ENCODE measurements around the gene DLEC1. TPM values are rescaled to one million over a fixed set of nuclear protein-coding genes. Genes with fewer than 3 reads are reported as not detected.

DLEC1 gene
- total RNA-seq, 1 experiment from 2014 or later: not detected

DNA sequence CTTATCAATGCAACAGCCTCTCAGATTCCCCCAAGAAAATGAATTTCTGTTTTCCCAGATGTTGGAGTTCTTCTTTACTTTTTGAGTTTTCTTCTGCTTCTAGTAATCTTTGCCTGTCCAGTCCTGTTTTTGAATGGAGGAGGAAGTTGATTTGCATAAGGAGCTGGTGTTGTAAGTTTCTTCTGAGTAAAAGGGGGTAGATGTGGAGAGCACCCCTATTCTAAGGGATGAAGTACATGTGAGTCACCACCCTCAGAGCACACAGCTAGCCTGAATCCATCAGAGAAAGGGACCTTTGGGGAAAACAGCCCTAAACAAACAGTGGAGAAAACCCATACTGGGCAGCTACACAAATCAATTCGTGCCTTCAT, 63.4 kb downstream of the DLEC1 start:
- H3K4me3 ChIP-seq: no peak overlapping the region
- no peaks in the 10 kb centered on the region for H3K36me3 ChIP-seq
- no peaks in the 10 kb centered on the region for H3K27me3 ChIP-seq
- no peak for DNase-seq
- H3K9me3 ChIP-seq: peaks cover 13% of the 10 kb centered on the region

DNA sequence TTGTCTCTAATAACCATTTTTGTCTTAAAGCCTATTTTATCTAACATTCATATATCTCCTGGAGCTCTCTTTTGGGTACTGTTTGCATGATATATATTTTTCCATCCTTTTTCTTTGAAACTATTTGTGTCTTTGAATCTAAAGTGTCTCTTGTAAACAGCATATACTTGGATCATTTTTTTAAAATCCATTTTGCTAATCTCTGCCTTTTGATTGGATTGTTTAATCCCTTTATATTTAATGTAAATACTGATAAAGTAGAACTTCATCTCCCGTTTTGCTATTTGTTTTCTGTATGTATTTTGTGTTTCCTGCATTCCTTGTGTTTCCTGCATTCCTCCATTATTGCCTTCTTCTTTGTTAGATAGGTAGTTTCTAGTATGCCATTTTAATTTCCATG, 66.5 kb downstream of the DLEC1 start:
- peaks cover 13% of the 10 kb centered on the region for H3K9me3 ChIP-seq
- DNase-seq: no peak
- no peaks in the 10 kb centered on the region for H3K27me3 ChIP-seq
- no peaks in the 10 kb centered on the region for H3K36me3 ChIP-seq
- no peak overlapping the region for H3K4me3 ChIP-seq

DNA sequence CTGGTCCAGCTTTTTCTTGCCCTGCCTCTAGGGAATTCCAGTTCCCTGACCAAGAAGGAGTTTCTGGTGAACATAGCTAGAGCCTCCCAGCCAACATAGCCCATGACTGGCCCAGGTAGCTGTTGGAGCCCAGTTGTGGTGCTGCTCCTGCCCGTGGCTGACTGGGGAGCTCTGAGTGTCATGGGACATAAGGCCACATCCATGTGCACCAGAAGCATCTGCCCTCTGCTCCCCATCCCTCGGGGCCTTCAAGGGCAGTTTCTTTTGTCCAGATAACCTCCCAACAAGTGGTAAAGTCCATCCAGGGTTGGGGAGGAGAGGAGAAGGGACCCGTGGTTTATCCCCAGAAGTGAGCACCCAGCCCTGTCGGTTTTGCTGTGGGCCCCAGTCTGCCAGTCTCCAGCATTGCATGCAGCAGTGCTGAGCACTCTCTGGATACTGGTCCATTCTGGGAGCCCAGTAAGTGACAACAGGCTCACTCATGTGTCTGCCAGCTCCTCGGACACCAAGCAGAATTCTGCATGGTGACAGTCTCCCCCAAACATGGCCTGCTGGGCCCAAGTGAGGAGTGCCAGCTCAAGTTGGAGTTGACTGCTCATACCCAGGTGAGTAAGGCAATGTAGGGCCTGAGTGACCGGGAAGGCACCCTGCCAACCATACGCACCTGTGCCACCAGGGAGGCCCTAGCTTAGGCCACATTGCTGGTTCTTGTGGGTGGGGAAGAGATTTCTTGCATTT, 69.1 kb downstream of the DLEC1 start:
- no peaks in the 10 kb centered on the region for H3K36me3 ChIP-seq
- peaks cover 13% of the 10 kb centered on the region for H3K9me3 ChIP-seq
- no peak overlapping the region for H3K4me3 ChIP-seq
- no peaks in the 10 kb centered on the region for H3K27me3 ChIP-seq
- DNase-seq: no peak

DNA sequence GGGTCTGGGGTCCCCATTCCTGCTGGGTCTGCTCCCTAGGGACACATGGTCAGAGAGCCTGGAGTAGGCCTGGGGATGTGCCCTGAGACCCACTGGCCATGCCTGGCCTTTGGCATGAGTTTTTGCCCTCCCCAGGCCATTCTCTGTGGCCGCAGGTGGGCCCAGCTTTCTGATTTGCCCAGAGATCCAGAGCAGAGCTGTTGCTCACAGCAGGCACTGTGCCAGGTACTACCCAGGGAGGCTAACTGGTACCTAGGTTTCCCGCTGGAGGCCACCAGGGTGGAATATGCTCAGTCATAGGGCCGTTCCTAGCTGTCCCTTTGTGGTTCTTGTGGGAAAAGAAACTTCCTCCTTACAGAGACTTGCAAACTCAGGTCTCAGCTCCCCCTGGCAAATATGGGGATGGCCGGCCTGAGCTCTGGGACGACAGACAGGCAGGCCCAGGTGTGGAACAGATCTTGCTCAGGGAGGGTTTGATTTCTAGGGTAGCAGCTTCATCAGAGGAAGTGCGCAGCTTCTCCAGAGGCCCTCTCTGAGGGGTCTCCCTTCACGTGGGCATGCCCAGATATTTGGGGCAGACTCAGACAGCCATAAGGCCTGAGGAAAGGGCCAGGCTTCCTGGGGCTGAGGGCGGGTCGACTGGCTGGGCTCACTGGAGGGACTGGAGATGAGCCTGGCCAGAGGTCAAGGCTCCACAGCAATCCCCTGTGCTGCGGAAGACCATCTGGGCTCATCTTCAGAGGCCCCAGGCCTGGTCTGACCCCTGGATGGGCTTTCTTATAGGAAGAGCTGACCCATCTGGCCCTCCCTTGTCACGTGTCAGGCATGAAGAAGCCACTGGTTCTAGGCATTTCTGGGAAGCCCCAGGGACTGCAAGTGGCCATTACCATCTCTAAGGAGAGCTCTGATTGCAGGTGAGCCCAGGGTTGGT, 69.9 kb downstream of the DLEC1 start:
- no peak overlapping the region for H3K4me3 ChIP-seq
- H3K36me3 ChIP-seq: no peaks in the 10 kb centered on the region
- DNase-seq: no peak
- peaks cover 13% of the 10 kb centered on the region for H3K9me3 ChIP-seq
- no peaks in the 10 kb centered on the region for H3K27me3 ChIP-seq

DNA sequence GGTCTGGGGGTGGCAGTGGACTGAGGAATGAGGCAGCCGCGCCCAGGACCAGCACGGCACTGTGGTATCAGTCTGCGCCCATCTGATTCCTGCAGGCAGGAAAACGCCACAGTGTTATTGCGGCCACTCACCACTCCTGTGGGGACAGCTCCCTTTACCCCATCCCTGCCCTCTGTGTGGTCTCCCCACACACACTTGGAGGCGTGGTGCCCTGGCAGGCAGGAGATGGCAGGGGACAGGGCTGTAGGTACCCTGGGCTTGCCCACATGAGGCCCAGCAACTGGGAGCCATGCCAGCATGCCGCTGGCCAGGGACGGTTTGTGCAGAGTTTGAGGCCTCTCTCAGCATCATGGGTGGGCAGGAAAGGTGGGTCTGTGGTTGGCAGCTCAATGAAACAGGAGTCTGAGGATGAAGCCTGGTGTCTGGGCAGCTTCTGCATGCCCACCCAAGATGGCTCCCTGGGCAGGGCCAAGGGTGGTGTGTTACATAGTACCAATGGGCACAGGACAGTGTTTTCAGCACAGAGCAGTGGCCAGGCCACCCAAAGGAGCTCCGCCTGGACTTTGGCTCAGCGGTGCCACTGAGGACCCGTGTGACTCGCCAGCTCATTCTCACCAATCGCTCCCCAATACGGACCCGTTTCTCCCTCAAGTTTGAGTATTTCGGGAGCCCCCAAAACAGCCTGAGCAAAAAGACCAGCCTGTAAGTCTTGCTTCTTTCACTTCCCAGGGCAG, 70.7 kb downstream of the DLEC1 start:
- DNase-seq: no peak
- no peaks in the 10 kb centered on the region for H3K27me3 ChIP-seq
- H3K36me3 ChIP-seq: no peaks in the 10 kb centered on the region
- H3K4me3 ChIP-seq: no peak overlapping the region
- H3K9me3 ChIP-seq: peaks cover 10% of the 10 kb centered on the region

DNA sequence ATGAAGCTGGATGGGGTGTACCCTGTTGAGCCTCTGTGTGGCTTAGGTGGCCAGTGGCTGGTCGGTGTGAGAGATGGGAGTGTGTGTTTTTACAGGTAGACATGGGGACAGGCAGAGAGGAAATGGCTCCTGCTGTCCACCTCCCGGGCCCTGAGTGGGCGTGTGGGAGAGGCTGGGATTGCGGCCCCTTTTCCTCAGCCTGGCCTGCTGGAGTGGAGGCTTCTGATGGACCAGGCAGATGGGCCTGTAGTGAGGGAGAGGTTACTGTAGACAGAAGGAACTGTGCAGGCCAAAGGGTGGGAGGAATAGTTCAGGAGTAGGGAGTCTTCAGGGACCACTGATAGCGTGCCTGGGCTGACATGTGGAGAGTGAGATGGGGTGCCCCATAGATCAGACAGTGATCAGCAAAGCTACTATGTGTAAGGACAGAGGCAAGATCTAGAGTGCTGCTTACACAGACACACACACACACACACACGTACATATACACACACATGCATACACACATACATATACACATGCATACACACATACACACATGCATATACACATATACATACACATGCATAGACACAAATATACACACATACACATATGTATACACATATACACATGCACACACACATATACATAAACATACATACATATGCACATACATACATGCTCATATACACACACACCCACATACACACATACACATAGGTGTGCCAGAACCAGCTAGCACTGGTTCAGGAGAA, 71.5 kb downstream of the DLEC1 start:
- peaks cover 5% of the 10 kb centered on the region for H3K9me3 ChIP-seq
- H3K4me3 ChIP-seq: no peak overlapping the region
- H3K36me3 ChIP-seq: no peaks in the 10 kb centered on the region
- DNase-seq: no peak
- no peaks in the 10 kb centered on the region for H3K27me3 ChIP-seq

DNA sequence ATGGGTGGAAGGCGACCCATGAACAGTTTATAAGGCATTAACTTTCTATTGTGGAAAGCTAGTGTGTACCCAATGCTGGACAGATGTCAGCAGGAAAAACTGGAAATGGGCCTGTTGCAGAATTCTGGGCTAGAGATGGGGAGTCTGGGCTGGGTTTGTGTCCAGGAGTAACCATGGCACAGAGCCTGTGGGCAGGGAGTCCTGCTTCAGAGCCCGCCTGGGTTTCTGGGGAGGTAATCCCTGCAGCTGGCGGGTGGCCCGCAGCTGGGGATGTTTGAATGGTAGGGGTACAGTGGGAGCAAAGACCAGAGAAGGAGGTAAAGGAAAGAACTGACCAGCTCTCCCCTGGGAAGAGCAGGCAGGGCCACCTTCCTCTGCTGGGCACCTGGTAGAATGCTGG, 72.2 kb downstream of the DLEC1 start:
- H3K9me3 ChIP-seq: no peaks in the 10 kb centered on the region

DNA sequence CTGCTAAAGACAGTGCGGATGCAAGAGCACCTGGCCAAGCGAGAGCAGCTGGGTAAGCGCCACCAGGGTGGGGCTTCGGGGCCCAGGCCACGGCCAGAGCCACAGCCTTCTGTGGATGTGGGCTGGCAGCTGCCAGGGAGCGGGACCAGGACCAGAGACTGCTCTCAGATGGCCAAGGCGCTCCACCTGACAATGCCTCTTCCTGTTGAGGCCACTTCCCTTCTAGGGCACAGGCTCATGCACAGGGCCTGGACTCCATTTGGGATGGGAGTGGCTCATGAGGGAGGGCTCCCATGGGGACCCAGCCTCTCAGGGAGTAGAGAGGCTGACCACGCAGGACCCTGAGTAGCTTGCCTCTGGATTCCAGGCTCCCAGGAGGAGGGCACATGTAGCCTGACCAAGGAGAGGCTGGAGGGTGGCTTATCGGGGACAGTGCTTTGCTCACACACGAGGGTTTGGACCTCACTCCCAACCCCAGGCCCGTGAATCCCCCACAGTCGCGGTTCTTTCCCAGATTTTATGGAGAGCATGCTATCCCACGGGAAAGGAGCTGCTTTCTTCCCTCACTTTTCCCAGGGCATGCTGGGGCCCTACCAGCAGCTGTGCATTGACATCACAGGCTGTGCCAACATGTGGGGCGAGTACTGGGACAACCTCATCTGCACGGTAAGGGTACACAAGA, 72.8 kb downstream of the DLEC1 start:
- no peak for DNase-seq
- H3K4me3 ChIP-seq: no peak overlapping the region

More for the DNA sequence above, 72.2 kb downstream of the DLEC1 start:
- Histone ChIP-seq H3K4me3 (no peak overlapping the region), H3K27me3 (no peaks in the 10 kb centered on the region), H3K36me3 (no peaks in the 10 kb centered on the region)
- no peak for DNase-seq

DNA sequence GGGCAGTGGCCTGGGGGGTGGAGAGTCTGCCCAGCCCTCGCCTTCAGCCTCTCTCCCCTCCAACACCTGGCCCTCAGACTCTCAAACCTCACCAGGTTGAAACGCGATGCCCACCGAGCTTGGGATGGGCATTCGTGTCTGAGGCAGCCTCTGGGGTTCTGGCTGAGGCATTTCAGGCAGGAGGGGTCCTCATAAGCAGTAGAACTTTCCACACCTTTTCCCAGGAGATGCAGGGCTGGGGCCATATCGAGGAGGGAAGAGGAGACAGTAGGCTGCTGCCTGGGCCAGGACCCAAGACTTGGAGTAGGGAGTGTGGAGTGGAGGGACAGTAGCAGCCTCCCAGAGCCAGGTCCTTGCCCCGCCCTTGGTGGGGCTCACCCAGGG, 73.4 kb downstream of the DLEC1 start:
- H3K36me3 ChIP-seq: no peaks in the 10 kb centered on the region
- H3K27me3 ChIP-seq: no peaks in the 10 kb centered on the region
- DNase-seq: no peak
- H3K9me3 ChIP-seq: no peaks in the 10 kb centered on the region
- no peak overlapping the region for H3K4me3 ChIP-seq

More for the DNA sequence above, 72.8 kb downstream of the DLEC1 start:
- no peaks in the 10 kb centered on the region for H3K9me3 ChIP-seq
- H3K27me3 ChIP-seq: no peaks in the 10 kb centered on the region
- H3K36me3 ChIP-seq: no peaks in the 10 kb centered on the region

DNA sequence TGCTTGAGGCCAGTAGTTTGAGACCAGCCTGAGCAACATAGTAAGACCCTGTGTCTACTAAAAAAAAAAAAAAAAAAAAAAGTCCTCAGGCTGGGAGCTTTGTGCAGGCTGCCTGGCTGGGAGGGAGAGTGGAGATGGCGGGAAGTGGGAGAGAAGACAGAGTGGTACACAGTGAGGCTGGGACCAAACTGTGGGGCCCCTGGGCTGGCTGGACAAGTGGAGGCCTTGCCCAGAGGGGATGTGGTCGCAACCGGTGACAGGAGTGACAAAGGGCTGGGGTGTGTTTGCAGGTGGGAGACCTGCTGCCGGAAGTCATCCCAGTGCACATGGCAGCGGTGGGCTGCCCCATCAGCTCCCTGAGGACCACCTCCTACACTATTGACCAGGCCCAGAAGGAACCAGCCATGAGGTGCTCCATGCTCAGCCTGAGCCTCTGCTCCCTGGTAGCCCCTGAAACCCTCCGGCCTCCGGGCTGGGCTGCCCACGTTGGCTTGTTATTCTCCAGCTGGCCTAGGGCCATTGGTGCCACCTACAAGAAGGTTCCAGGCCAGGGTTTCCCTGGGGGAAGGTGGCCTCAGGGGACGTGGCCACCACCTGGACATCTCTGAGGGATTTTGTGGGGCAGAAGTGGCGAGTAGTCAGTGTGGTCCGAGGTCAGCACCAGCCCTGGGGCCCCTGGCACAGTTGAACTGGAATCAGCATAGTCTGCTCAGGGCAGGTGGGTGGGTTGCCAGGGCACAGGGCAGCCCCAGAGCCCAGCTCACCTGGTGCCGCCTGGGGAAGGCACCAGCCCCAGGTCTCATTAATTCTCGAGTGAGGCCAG, 75.3 kb downstream of the DLEC1 start:
- H3K9me3 ChIP-seq: no peaks in the 10 kb centered on the region
- no peaks in the 10 kb centered on the region for H3K27me3 ChIP-seq
- DNase-seq: no peak
- no peaks in the 10 kb centered on the region; the same call in 1 of the 2 replicates for H3K36me3 ChIP-seq
- H3K4me3 ChIP-seq: no peak overlapping the region

DNA sequence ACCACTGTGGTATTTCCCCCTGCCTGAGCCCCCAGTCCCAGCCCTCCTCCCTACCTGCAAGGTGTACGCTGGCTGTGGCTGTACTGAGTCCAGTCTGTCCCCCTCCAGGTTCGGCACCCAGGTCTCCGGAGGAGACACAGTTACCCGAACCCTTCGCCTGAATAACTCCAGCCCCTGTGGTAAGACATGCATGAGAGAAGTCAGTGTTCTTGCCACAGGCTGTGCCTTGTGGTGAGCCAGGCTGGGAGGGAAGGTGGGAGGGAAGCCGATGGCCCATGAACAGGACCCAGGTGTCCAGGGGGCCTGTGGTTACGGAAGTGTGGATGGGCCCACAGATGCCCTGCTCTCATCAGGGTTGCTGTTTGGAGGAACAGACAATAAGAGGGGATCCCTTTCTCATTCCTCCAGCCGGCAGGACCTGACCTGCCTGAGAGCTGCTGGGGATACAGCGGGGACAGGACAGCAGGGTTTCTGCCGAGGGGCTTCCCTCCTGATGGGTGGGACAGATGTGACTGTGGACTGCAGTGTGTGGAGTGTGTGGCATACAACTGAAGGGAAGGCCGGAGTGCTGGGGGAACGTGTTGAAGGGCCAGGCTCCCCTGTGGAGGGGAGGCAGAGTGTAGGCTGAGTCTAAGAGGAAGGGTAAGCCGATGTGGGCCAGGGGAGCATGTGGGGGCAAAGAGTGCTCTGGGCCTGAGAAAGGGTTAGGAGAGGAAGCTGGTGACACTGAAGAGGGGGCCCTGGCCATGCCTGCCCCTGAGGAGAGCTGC, 76.1 kb downstream of the DLEC1 start:
- Histone ChIP-seq H3K9me3 (no peaks in the 10 kb centered on the region), H3K36me3 (no peaks in the 10 kb centered on the region; the same call in 1 of the 2 replicates), H3K27me3 (no peaks in the 10 kb centered on the region), H3K4me3 (no peak overlapping the region)
- no peak for DNase-seq

DNA sequence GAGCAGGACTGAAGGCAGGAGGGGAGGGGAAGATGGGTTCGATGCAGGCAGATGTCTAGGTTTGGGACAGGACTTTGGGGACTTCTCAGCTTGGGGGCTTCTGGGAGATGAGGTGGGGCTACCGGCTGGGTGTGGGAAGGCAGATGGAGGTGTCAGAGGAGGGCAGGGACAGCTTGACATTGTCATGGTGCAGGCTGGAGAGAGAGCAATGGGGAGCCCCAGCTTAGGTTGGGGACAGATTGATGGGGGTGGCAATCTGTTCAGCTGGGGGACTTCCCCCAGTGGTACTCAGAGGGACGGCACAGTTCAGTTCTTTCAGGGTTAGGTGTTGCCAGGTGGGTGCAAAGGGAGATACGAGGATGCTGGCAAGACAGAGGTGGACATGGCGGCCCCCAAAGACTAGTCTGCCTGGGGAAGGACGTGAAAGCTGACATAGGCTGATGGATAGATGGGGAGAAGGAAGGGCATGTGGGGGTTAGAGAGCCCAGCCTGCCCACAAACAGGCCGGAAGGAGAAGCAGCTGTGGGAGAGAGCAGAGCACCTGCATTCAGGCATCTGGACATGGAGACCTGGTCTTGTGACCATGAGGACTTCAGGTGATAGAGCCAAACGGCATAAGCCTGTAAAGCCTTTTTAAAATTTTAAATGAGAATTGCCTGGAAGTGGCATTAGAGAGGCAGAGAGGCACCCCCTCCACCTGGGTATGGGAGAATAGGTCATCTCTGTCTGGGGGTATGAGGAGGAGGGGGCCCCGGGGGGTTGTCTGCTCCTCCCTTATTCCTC, 76.8 kb downstream of the DLEC1 start:
- DNase-seq: no peak
- Histone ChIP-seq H3K27me3 (no peaks in the 10 kb centered on the region), H3K9me3 (no peaks in the 10 kb centered on the region), H3K36me3 (no peaks in the 10 kb centered on the region; the same call in 1 of the 2 replicates), H3K4me3 (no peak overlapping the region)

DNA sequence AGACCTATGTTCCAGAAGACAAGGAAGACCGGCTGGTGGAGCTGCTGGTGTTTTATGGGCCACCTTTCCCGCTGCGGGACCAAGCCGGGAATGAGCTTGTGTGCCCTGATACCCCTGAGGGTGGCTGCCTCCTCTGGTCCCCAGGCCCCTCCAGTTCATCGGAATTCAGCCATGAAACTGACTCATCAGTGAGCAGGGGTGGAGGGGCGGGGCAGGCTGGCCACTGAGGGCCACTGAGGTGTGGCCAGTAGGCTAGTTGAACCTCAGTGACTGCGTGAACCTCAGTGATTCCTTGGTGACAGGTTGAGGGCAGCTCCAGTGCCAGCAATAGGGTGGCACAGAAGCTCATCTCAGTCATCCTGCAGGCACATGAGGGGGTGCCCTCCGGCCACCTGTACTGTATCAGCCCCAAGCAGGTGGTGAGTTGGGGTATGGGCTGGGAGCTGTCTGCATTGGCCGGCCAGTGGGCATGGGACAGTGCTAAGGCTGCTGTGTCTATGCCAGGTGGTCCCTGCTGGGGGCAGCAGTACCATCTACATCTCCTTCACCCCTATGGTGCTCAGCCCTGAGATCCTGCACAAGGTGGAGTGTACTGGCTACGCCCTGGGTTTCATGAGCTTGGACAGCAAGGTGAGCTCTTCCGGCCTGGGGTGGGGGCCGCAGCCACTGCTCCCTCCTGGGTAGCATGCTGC, 77.6 kb downstream of the DLEC1 start:
- H3K36me3 ChIP-seq: no peaks in the 10 kb centered on the region; the same call in 1 of the 2 replicates
- no peak for DNase-seq
- no peaks in the 10 kb centered on the region for H3K9me3 ChIP-seq
- no peak overlapping the region for H3K4me3 ChIP-seq
- no peaks in the 10 kb centered on the region for H3K27me3 ChIP-seq

Measured in MG63 (cell line).